Putamen (tissue), 1 donor: Measurements from ENCODE around the gene SLC6A18.
"Not testable (repeated sequence)": the region's sequence is repeated elsewhere in the genome, so short reads cannot be mapped to it uniquely, and the experiment has no call there.

Experiments
- DNase-seq: peaks from one replicate; pipeline ENCODE4 v3.0.0-alpha.2; 2016; ENCODE audit warnings: low spot score

Gene SLC6A18

GRCh38 chr5:1254196-1254595, 29.0 kb downstream of the SLC6A18 start:
- DNase-seq: no peak

- DNase-seq: no peak
Measured at GRCh38 chr5:1255081-1255561, 29.9 kb downstream of the SLC6A18 start.

GRCh38 chr5:1256776-1257175, 31.6 kb downstream of the SLC6A18 start:
- no peak for DNase-seq

- DNase-seq: no peak
Measured at GRCh38 chr5:1257363-1257762, 32.2 kb downstream of the SLC6A18 start.

- DNase-seq: no peak
Measured at GRCh38 chr5:1257841-1258240, 32.7 kb downstream of the SLC6A18 start.

GRCh38 chr5:1259806-1260480, 34.8 kb downstream of the SLC6A18 start:
- no peak for DNase-seq

- DNase-seq: no peak
Measured at GRCh38 chr5:1261643-1262042, 36.5 kb downstream of the SLC6A18 start.

GRCh38 chr5:1262381-1262780, 37.2 kb downstream of the SLC6A18 start:
- no peak for DNase-seq

- DNase-seq: no peak
Measured at GRCh38 chr5:1264211-1264610, 39.0 kb downstream of the SLC6A18 start.

GRCh38 chr5:1265026-1265425, 39.8 kb downstream of the SLC6A18 start:
- no peak for DNase-seq

- DNase-seq: no peak
Measured at GRCh38 chr5:1265461-1266455, 40.6 kb downstream of the SLC6A18 start.

GRCh38 chr5:1266791-1267190, 41.6 kb downstream of the SLC6A18 start:
- no peak for DNase-seq

GRCh38 chr5:1267464-1267863, 42.3 kb downstream of the SLC6A18 start:
- not testable (repeated sequence) for DNase-seq

- DNase-seq: no peak
Measured at GRCh38 chr5:1268056-1268455, 42.9 kb downstream of the SLC6A18 start.

- no peak for DNase-seq
Measured at GRCh38 chr5:1268666-1269065, 43.5 kb downstream of the SLC6A18 start.

GRCh38 chr5:1270426-1270825, 45.2 kb downstream of the SLC6A18 start:
- no peak for DNase-seq

- DNase-seq: no peak
Measured at GRCh38 chr5:1270933-1271914, 46.0 kb downstream of the SLC6A18 start.

GRCh38 chr5:1272201-1272600, 47.0 kb downstream of the SLC6A18 start:
- no peak for DNase-seq

GRCh38 chr5:1273745-1274144, 48.6 kb downstream of the SLC6A18 start:
- no peak for DNase-seq

- DNase-seq: no peak
Measured at GRCh38 chr5:1274471-1274870, 49.3 kb downstream of the SLC6A18 start.
